ENCODE results near the gene STK38L. TPM values are rescaled to one million over a fixed set of nuclear protein-coding genes. Genes with fewer than 3 reads are reported as not detected.

Gene STK38L
- 10 to 100 TPM; 29.4 to 48.8 (median 37.9) TPM for total RNA-seq

DNA sequence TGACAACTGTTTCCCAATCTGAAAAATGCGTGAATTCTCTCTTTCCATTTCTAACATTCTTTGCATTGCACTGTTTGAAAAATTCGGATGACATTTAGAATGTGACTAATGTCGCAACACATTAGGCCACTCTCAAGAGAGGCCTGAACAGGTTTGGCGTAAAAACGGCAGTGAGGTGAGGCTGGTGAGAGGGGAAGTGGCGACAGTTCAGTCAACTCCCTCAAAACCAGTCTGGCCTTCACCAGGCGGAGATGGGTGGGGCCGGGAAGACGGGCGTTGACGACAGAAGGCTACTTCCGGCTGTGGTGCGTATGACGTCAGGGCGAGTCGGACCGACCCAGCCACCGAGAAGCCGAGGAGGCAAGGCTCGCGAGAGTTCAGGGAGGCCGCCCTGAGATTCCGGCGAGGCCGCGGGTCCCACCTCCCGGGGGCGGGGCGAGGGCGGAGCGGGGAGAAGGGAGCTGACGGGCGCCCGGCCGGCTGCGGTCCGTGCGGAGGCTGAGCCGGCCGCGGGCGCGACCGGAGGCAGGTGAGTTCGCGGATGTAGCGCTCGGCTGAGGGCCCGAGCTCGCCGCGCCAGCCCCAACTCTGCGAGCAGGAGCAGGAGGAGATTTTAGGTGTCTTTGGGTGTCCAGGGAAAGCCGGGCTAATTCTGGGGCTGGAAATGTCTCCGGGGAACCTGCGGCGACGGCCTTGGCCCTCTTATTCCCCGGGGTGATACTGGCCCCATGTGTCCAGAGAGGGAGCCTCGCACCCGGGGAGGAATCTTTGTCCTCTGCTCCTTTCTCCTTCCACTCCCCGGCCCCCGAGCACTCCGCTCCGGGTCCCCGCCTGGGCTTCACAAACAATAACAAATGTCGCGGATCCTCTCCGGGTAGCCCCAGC is at the start of gene STK38L:
STK38L (plus strand) TSS at position 483 of the 885 bp plus-strand sequence. CDS start 53,435 bp downstream, outside the sequence.
- Histone ChIP-seq H3K36me3 (no peaks in the 10 kb centered on the region), H3K27ac (peak within 1 kb of the TSS; percentile 86)

DNA sequence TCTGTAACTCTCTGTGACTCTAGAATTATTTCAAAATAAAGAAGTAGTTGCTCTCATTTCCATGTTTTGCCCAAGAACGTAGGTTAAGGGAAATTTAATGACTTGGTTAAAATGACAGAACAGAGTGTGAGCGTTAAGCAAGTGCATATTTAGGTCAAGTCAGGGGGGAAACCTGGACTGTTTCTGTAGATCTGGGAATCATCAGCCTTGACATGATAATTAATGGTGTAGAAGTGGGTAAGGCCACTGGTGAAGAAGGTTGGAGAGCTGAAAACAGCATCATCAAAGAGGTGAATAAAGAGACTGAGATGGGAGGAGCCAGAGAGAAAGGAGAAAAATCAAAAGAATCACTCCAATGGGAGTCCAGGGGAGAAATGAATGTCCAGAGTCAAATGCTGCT is 49.4 kb upstream of the STK38L start:
- intact Hi-C loops (cut with DNase I; ENCODE audit: low total_unique reads), result no loop called here
- Histone ChIP-seq H3K4me1 (no peaks in the 10 kb centered on the region), H3K27ac (peak overlapping the region in 1 of 2 donors; percentile 8), H3K36me3 (no peaks in the 10 kb centered on the region), H3K27me3 (no peaks in the 10 kb centered on the region), H3K4me3 (no peak overlapping the region), H3K9me3 (no peaks in the 10 kb centered on the region)
- no peak for DNase-seq (ENCODE audit: low spot score in 2 of 2)
- TF ChIP-seq POLR2AphosphoS5 (IDR thresholded peaks at IDR 0.05), result no peak
- TF ChIP-seq CTCF (IDR thresholded peaks at IDR 0.05), result no peak
- TF ChIP-seq POLR2A (IDR thresholded peaks at IDR 0.05), result no peak

More for the DNA sequence above, at the start of gene STK38L:
- Histone ChIP-seq H3K4me1 (peaks cover 0 to 4% of the 10 kb centered on the region in 2 donors), H3K4me3 (peak within 1 kb of the TSS; percentile 63 to 87 (median 71)), H3K9me3 (no peaks in the 10 kb centered on the region), H3K27me3 (no peaks in the 10 kb centered on the region)
- peak; percentile 96 to 97 for DNase-seq (ENCODE audit: low spot score in 2 of 2)
- intact Hi-C loops (cut with DNase I; ENCODE audit: low total_unique reads), result no loop called here
- TF ChIP-seq CTCF (IDR thresholded peaks at IDR 0.05) (no peak), POLR2A (IDR thresholded peaks at IDR 0.05) (peak; percentile 34), POLR2AphosphoS5 (IDR thresholded peaks at IDR 0.05) (peak; percentile 28 to 81 (median 76))

DNA sequence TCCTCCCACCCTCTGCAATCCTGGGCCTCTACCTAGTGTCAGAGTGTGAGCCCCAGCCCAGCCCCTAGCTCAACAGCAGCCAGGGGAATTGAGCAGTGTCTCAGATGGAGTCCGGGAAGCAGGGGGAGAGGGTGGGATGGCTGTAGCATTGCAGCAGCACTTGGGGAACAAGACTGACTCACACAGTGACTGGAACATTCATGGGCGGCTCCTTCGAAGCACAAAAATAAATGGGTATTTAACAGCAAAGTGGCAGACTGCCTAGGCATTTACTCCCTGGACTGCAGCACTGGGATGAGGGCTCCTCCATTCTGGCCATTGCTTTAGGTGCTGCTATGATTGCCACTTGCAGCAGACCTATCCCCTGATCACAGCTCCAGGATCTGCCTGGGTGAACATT is 46.0 kb upstream of the STK38L start:
- intact Hi-C loops (cut with DNase I; ENCODE audit: low total_unique reads), result no loop called here
- Histone ChIP-seq H3K4me1 (no peaks in the 10 kb centered on the region), H3K27ac (no peak overlapping the region), H3K4me3 (no peak overlapping the region), H3K9me3 (no peaks in the 10 kb centered on the region), H3K27me3 (no peaks in the 10 kb centered on the region), H3K36me3 (no peaks in the 10 kb centered on the region)
- TF ChIP-seq POLR2AphosphoS5 (IDR thresholded peaks at IDR 0.05), result no peak
- TF ChIP-seq POLR2A (IDR thresholded peaks at IDR 0.05), result no peak
- no peak for TF ChIP-seq CTCF (IDR thresholded peaks at IDR 0.05)
- DNase-seq (ENCODE audit: low spot score in 2 of 2), result no peak

- DNase-seq (ENCODE audit: low spot score in 2 of 2), result no peak
- Histone ChIP-seq H3K4me1 (no peaks in the 10 kb centered on the region), H3K27ac (no peak overlapping the region), H3K9me3 (no peaks in the 10 kb centered on the region), H3K36me3 (no peaks in the 10 kb centered on the region), H3K27me3 (no peaks in the 10 kb centered on the region), H3K4me3 (no peak overlapping the region)
- intact Hi-C loops (cut with DNase I; ENCODE audit: low total_unique reads), result no loop called here
- TF ChIP-seq CTCF (IDR thresholded peaks at IDR 0.05) (no peak), POLR2A (IDR thresholded peaks at IDR 0.05) (no peak), POLR2AphosphoS5 (IDR thresholded peaks at IDR 0.05) (no peak)
These were observed 44.3 kb upstream of the STK38L start for GRCh38 chr12:27199638-27200300.

GRCh38 chr12:27201169-27201568 is 42.9 kb upstream of the STK38L start:
- H3K27ac ChIP-seq, result no peak overlapping the region
- no peaks in the 10 kb centered on the region for H3K27me3 ChIP-seq
- no peak overlapping the region for H3K4me3 ChIP-seq
- H3K4me1 ChIP-seq, result no peaks in the 10 kb centered on the region
- no peaks in the 10 kb centered on the region for H3K9me3 ChIP-seq
- TF ChIP-seq POLR2AphosphoS5 (IDR thresholded peaks at IDR 0.05), result no peak
- intact Hi-C loops (cut with DNase I; ENCODE audit: low total_unique reads), result no loop called here
- H3K36me3 ChIP-seq, result no peaks in the 10 kb centered on the region
- DNase-seq (ENCODE audit: low spot score in 2 of 2), result no peak
